Myocyte (in vitro differentiated cells): ENCODE data around the gene NDUFB7. TPM values are rescaled to one million over a fixed set of nuclear protein-coding genes. Genes with fewer than 3 reads are reported as not detected.
"Not testable (repeated sequence)": the region's sequence is repeated elsewhere in the genome, so short reads cannot be mapped to it uniquely, and the experiment has no call there.

ENCODE experiments used
- DNase-seq: peaks from one replicate; pipeline ENCODE4 v3.0.0-alpha.2; 2012; ENCODE audit warnings: low read depth
- total RNA-seq: library from RNA; depleted of rRNA; stranded (reverse); fragments of >200 nt; gene quantifications from 2 replicates; pipeline ENCODE4 v1.2.3, GENCODE V29; 2014

Gene NDUFB7
- total RNA-seq, 1 donor from 2014 or later, result 256 TPM

DNA sequence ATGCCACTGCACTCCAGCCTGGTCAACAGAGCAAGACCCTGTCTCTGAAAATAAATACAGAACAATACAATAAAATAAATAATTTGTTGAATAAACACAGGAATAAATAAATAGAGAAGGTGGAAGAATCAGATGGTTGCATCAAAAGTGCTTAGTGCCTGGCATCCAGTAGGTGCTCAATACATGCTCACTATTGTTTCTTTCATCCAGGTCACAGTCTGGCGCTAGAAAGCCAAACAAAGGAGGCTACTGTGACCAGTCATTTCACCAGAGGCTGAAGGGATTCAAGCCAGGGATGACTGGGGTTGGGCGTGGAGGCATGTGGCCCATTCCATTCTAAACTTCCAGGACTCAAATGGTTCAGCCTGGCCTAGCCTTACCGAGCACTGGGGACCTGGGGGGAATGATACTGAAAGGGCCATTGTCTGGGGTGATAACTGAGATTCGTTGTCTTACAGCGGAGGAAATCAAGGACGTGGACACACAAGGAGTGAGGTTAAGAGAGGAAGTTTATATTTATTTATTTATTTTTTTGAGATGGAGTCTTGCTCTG is 3.6 kb upstream of the NDUFB7 start:
- no peak for DNase-seq

DNA sequence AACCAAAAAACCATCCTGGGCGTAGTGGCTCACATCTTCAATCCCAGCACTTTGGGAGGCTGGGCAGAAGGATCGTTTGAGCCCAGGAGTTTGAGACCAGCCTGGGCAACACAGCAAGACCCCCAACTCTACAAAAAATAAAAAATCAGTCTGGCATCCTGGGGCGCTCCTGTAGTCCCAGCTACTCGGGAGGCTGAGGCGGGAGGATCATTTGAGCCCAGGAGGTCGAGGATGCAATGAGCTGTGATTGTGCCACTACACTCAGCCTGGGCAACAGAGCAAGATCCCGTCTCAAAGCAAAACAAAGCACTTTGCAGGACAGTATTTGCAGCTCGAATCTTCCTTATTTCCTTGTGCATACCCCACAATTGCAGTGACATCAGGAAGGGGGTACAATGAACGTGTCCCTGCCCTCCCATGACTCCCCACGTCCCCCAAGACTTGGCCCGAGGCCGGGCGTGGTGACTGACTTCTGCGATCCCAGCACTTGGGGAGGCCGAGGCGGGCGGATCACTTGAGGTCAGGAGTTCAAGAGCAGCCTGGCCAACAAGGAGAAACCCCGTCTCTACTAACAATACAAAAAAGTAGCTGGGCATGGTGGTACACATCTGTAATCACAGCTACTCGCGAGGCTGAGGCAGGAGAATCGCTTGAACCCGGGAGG is 870 bp downstream of the NDUFB7 start:
- no peak for DNase-seq

DNA sequence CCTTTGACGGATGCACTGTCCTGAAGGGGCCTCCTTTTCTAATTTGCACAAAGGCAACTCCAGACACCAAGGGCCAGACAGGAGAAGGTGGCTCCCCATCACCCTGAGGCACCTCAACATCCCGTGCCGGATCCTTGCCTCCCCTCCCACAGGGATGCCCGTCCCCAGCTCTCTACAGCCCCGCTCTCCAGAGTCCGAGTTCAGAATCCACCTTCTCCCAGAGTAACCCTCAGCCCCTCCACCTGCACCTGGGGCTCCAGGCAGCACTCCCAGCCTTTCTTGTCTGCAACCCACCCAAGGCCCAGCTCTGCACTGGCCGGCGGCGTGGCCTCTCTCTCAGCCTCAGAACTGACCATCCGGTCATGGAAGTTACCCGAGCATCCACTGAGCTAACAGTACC is 4.8 kb downstream of the NDUFB7 start:
- DNase-seq, result no peak

DNA sequence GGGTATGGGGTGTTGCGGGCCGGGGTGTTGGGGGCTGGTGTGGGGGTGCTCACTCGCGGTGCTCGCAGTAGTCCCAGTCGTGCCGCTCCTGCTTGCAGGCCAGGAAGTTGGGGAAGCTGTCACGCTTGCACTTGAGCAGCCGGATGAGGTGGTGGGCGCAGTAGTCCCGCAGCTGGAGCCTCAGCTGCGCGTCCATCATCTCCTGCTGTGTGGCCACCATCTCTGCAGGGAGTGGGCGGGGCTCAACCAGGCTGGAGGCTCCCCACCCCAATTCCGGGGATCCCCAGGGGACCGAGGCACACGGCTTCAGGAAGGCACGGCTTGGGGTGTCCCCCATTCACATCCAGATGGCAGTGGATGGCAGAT is 5.2 kb downstream of the NDUFB7 start:
- DNase-seq, result no peak

DNA sequence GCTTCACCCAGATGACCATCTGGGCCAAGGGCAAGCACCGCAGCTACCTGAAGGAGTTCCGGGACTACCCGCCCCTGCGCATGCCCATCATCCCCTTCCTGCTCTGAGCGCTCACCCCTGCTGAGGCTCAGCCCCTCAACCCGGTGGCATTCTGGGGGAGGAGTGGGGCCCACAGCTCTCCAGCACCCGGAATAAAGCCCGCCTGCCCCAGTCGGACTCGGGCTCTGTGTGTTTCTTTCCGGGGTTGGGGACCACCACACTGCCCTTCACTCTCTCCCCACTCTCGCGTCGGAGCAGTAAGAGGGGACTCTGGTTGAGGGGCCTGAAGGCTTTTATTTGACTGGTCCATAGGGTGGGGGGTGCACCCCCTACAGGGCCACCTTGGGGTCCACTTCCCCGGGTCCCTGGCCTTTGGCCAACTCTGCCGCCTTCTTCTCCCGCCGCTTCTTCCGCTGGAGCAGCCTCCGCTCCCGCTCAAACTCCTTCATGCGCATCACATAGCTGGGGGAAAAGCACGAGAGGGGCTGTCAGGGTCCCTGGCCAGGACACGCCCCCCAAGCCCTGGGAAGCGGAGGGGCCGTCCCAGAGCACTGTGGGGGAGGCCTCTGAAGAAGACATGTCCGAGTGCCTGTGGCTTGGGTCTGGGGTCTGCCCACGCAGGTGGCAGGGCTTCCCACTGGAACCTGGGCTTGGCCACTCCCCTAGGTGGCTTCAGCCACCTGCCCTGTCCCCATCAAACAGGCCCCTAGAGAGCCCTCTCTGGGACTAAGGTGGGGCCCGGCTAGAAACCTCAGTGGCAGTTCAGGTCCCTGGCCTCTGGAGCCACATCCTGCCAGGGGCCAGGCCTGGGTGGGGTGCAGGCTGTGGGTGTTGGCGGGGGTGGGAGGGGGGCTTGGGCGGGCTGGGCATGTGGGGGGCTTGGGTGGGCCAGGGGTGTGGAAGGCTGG is 5.8 kb downstream of the NDUFB7 start:
- no peak for DNase-seq

DNA sequence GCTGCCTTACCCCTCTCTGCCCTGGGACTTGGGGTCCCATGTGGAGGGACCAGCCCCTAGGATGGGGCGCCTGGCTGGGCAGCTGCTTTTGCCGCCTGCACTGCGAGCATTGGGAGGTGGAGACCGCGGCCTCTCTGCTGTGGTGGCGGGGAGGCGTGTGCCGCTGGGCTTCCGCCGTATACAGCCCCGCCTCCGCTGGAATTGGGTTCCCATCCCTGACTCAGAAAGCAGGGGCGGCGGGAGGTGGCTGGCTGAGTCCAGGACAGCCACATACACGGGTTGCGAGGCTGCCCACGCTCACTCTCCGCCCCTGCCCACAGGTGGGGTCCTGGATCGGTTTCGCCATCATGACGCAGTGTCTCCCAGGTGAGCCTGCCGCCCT is 6.6 kb downstream of the NDUFB7 start:
- no peak for DNase-seq

DNA sequence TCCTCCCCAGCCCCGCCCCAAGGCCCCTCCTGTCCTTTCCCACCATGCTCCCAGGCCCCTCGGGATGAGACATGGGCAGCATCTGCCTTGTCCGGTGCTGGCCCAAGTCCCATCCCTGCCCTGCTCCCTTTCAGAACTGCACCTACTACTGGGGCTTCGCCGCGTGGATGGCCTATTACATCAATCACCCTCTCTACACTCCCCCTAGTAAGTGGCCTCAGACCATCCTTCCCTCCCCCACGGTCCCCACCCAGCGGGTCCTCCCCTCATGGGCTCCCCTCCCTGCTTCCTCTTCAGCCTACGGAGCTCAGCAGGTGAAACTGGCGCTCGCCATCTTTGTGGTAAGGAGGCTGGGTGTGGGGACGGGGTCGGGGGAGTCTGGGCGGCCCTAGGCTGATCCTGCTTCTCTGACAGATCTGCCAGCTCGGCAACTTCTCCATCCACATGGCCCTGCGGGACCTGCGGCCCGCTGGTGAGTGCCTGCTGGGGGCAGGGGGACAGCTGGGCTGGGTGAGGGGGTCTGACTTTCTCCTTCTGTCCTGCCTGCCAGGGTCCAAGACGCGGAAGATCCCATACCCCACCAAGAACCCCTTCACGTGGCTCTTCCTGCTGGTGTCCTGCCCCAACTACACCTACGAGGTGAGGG is 7.1 kb downstream of the NDUFB7 start:
- DNase-seq, result not testable (repeated sequence)

DNA sequence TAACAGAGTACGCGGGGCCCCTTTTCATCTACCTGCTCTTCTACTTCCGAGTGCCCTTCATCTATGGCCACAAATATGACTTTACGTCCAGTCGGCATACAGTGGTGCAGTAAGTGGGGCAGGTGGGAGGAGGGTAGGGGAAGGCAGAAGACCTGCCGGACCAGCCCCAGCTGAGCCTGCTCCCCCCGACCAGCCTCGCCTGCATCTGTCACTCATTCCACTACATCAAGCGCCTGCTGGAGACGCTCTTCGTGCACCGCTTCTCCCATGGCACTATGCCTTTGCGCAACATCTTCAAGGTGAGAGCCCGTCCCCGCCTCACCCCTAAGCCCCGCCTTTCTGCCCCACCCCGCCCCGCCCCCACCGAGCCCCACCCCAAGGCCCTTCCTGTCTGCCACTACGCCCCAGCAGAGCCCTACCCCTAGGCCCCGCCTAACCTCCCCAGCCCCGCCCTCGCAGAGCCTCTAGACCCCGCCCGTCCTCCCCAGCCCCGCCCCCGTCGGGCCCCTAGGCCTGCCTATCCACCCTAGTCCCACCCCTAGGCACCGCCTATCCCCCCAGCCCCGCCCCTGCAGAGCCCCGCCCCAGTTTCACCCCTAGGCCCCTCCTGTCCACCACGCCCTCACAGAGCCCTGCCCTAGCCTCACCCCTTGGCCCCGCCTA is 7.7 kb downstream of the NDUFB7 start:
- DNase-seq, result no peak

DNA sequence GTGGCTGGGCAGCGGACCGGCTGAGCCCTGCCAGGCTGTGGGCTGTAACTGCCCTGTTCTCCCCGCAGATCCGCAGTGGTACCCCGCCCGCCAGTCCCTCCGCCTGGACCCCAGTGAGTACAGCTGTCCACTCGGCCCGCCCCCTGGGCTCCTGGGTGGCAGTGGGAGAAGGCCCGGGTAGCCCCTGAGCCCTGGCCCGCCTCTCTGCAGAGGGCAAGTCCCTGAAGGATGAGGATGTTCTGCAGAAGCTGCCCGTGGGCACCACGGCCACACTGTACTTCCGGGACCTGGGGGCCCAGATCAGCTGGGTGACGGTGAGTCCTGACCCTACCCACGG is 8.3 kb downstream of the NDUFB7 start:
- no peak for DNase-seq

DNA sequence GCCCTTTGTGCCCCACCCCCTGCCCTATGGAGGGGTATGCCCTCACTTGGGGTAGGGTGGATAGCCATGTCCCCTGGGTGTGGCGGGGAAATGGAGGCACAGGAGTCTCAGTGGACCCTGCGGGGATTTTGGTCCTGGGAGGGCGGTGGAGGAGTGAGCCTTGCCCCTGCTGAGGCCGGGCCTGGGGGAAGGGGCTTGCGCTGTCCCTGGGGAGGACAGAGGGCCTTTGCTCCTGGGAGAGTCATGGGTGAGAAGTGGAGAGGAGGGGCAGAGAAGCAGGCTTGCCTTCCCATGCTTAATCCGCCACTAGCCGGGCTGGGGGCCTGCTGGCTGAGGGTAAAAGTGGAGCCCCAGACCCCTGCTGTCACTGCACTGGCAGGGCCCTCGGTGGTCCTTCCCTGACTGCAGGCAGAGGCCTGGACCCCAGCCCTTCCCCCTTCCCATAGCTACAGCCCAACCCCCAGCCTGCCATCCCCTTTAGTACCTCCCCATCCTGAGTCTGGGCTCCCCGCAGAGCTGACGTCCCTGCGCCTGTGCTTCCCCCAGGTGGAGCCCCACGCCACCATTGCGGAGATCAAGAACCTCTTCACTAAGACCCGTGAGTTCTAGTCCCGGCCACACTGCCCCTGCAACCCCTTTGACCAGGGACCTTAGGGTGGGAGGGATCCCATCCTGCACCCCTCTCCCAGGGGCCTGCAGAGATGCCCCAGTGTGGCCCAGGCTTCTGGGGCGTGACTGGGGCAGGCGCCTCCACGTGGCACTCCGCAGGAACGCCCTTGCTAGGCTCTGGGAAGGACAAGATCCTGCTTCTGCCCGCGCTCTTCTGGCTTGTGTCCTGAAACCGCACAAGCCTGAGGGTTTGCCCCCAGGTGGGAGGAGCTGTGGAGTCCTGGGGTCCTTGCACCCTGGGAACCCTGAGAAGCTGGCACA is 8.9 kb downstream of the NDUFB7 start:
- DNase-seq, result no peak

DNA sequence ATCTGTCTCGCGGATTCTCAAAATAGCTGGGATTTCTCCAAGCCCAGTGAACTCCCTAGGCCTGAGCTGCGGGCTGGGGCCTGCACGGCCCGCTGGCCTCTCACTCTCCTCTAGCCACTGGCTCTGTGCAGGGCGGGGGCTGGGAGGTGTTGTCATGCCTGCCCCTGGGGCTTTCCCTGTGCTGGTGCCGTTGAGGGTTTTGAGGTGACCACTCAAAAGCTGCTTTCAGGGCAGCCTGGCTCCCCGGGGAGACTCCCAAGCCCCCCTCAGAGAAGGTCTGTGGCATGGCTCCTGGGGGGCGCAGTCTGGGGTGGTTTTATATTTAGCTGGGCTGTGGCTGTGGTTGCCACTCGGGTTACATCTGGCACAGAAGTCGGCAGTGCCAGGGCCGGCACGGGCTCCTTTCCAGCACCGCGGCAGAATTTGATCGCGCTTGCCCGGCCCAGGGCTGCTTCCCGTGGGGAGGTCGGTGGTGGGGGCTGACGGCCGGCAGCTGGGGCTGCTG is 10.0 kb downstream of the NDUFB7 start:
- peak; percentile 93 for DNase-seq

DNA sequence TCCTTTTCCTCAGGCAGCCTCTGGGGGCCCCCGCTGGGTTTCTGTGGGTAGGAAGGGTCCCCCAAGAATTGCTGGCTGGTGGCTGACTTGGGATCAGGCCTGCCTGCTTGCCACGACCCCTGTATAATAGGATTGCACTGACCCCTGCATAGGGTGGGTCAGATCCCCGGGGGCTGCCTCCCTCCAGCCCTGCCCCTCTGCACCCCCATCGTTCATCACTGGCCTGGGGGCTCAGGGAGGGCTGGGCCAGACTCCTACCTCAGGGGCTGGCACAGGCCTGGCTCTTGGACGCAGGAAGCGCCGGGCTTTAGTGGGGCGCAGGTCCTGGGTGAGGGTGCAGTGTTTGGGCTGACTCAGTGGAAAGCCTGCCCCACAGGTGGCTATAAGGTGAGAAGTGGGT is 10.6 kb downstream of the NDUFB7 start:
- no peak for DNase-seq

DNA sequence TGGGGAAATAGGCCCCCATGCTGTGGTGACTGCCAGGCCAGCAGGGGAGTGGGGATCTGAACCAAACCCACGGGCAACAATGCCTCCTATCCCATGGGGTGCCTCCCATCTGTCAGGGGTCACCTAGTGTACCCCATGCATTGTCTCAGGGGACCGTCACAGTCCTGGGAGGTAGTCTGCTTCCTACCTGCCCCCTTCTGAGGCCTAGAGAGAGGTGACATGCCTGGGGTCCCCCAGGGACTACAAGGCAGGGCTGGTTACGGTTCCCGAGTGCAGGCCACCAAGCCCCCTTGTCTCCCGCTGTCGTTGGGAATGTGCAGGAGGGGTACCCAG is 11.1 kb downstream of the NDUFB7 start:
- no peak for DNase-seq

DNA sequence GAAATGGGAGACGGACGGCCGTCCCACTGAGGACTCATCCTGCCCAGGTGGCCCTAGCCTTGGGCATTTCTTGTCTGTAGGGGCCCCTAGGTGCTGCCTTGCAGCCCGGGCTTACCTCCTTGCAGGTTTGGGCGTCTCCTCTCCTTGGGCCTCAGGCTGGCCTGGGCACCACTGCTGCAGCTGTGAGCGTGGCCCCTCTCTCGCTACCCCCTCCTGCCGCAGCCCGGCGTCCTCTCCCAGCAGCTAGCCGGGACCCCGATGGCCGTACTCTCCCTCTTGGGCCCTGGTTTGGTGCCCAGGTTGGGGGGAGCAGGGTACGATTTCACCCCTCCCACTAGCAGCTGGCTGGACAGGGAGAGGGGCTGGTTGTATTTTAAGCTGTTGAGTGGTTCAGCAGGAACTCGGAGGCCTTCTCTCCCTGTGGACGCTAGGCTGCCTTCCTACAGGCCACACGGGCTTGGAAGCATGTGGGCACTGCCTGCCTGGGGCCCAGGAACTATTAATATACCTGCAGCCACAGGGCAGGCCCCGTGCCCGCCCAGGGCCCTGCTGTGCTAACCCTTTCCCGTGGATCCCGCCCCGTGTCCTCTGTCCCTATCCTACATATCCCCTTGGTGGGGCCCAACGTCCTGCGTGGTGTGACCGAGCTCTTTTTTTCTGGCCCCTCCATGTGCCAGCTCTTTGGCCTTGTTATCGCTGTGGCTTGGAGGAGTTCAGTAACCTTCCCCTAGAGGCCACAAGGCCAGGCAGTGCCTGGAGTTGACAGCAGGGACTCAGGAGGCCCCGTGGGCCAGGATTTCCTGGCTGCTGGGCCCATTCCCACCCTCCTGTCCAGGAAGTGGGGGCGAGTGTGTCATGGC is 11.7 kb downstream of the NDUFB7 start:
- peak; percentile 92 for DNase-seq

DNA sequence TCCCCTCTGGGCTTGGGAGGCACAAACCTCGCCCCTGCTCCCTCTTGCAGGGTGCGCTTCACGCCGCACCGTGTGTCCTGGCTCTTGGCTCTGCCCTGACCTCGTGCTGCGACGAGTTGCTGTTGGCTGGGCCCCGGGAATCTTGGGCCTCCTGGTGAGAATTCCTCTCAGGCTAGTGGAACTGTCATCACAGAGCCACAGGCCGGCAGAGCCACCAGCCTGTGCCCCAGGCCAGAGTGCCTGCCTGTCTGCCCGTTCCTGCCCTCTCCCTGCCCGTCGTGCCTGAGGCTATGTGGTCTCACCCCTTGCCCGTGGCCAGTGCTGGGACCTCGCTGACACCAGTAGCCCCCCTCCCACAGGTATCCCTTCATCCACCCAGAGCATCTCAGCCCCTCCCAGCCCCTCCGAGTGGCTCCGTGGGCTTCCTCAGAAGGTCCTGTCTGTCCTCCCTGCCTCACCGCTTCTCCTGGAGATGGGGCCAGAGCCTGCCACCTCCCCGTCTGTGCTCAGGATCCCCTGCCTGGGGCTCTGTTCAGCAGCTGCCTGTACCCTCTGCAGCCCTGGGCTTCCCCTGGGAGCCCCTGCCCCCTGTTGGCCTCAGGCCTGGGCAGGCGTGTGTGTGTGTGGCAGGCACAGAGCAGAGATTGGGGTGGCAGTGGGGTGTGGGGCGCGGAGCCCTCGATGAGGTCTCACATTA is 13.3 kb downstream of the NDUFB7 start:
- no peak for DNase-seq

DNA sequence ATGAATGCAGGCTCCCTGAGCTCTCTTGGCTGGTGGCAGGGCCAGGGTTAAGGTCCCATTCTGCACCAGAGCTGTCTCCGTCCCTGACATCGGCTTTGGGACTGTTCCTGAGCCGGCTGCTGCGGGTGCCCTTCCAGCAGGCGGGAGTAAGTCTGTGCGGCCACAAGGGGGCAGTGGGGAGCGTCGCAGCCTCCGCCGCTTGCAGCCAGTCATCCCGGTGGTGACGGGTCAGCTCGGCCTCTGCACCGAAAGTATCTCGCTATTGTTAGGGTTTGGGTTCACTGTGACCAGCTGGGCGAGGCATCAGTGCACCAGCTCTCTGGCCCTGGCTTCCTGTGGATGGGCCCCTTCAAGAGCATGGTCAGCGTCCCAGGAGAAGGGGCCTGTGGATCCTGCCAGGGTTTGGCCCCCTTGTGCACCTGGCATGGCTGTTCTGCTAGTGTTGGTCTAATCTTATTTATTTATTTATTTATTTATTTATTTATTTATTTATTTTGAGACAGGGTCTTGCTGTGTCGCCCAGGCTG is 15.1 kb downstream of the NDUFB7 start:
- peak; percentile 85 for DNase-seq

DNA sequence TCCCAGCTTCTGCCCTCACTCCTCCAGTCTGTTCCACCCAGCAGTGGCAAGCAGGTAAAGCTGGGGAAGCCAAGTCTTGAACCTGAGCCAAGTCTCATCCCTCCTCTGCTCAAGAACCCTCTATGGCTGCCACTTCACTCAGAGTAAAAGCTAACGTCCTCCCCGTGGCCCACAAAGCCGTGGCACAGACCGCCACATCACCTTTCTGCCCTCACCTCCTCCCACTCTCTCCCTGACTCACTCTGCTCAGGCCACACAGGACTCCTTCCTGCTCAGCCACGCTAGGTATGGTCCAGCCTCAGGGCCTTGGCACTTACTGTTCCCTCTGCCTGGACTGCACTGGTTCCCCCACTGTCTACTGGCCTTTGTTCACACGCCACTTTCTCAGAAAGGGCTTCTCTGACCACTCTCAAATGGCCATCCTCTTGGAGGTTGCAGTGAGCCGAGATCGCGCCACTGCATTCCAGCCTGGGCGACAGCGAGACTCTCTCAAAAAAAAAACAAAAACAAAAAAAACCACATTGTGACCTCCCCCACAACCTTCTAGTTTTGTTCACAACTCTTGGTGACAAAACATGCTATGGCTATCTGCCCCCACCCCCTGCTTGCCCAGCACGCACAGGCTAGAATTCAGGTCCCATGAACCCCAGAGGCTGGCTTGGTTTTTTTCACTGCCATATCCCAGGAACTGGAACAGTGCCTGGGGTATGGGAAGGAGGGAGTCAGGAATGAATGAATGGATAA is 15.8 kb downstream of the NDUFB7 start:
- no peak for DNase-seq

DNA sequence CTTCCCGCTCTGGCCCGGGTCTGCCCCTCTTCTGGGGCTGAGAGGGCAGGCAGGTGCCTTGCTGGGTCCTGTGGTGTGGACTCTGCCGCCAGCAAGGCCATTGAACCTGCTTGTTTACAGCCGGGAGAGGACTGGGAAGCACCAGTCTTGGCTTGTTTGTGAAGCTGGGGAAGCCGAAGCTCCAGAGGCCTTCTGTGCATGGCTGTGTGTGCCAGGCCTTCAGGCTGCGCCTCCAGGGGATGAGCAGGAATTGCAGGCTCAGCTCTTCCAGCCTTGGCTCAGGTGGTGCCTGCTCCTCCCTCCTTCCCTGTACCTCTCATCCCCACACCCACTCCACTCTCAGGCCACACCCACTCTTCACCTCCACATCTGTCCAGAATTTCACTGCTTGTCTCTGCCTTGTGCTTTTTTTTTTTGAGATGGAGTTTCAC is 17.5 kb downstream of the NDUFB7 start:
- no peak for DNase-seq
